Nephron (organoid): ENCODE measurements around the gene FIBCD1.

Source experiments
- H3K27ac Mint-ChIP-seq, 3 experiments: 2 replicates each; pipeline ENCODE4 v1.8.0; 2020; ENCODE audit warnings: mixed read lengths in 3 of 3, mild to moderate bottlenecking in 2 of 3, moderate library complexity in 1 of 3
- H3K27me3 Mint-ChIP-seq: 2 replicates; pipeline ENCODE4 v1.8.0; 2021; ENCODE audit warnings: low read depth, mild to moderate bottlenecking, moderate library complexity, mixed read lengths
- H3K36me3 Mint-ChIP-seq: 2 replicates; pipeline ENCODE4 v1.8.0; 2020; ENCODE audit warnings: low read depth, mixed read lengths
- H3K4me1 Mint-ChIP-seq: 2 replicates; pipeline ENCODE4 v1.8.0; 2020; ENCODE audit warnings: mixed read lengths
- H3K4me3 Mint-ChIP-seq, 3 experiments: 2 replicates each; pipeline ENCODE4 v1.8.0; 2020; ENCODE audit warnings: mild to moderate bottlenecking in 3 of 3, mixed read lengths in 3 of 3, moderate library complexity in 2 of 3
- H3K9me3 Mint-ChIP-seq: 2 replicates; pipeline ENCODE4 v1.8.0; 2020; ENCODE audit warnings: mixed read lengths
- CTCF ChIP-seq, 3 experiments: fragments of 200-600 bp; sonication (generic); IDR thresholded peaks; one replicate each; pipeline ENCODE4 v1.5.0; 2021; ENCODE audit warnings: antibody characterized with exemption in 3 of 3; ENCODE audit not compliant: unreplicated experiment in 3 of 3

Gene FIBCD1

GRCh38 chr9:130938652-130939404 is at the start of gene FIBCD1:
Gene FIBCD1 (minus strand): TSS chr9:130939247. CDS start chr9:130938607, 640 bp downstream.
- TF ChIP-seq CTCF (IDR thresholded peaks at IDR 0.05; ENCODE audit: unreplicated experiment in 3 of 3), result peak in 2 of 3 experiments; percentile 16 to 24
- Mint-ChIP-seq H3K36me3 (no peaks in the 10 kb centered on the region), H3K27ac (no peak within 1 kb of the TSS), H3K4me1 (peaks cover 16% of the 10 kb centered on the region), H3K4me3 (peak within 1 kb of the TSS; percentile 77 to 89 (median 89)), H3K9me3 (no peaks in the 10 kb centered on the region), H3K27me3 (peaks cover 90% of the 10 kb centered on the region)

GRCh38 chr9:130988400-130988747 is 49.3 kb upstream of the FIBCD1 start:
- Mint-ChIP-seq H3K36me3 (no peaks in the 10 kb centered on the region), H3K4me3 (no peak overlapping the region), H3K4me1 (peaks cover 34% of the 10 kb centered on the region), H3K9me3 (no peaks in the 10 kb centered on the region), H3K27ac (no peak overlapping the region), H3K27me3 (peaks cover 85% of the 10 kb centered on the region)
- TF ChIP-seq CTCF (IDR thresholded peaks at IDR 0.05; ENCODE audit: unreplicated experiment in 3 of 3), result no peak

- H3K4me3 Mint-ChIP-seq, result no peak overlapping the region
- peaks cover 87% of the 10 kb centered on the region for H3K27me3 Mint-ChIP-seq
- no peak overlapping the region for H3K27ac Mint-ChIP-seq
- no peaks in the 10 kb centered on the region for H3K9me3 Mint-ChIP-seq
- peaks cover 34% of the 10 kb centered on the region for H3K4me1 Mint-ChIP-seq
- no peaks in the 10 kb centered on the region for H3K36me3 Mint-ChIP-seq
- TF ChIP-seq CTCF (IDR thresholded peaks at IDR 0.05; ENCODE audit: unreplicated experiment in 3 of 3), result no peak
These were observed 48.8 kb upstream of the FIBCD1 start for GRCh38 chr9:130987738-130988399.

GRCh38 chr9:130987054-130987453 is 48.0 kb upstream of the FIBCD1 start:
- TF ChIP-seq CTCF (IDR thresholded peaks at IDR 0.05; ENCODE audit: unreplicated experiment in 3 of 3), result no peak
- no peak overlapping the region for H3K4me3 Mint-ChIP-seq
- peaks cover 88% of the 10 kb centered on the region for H3K27me3 Mint-ChIP-seq

GRCh38 chr9:130986356-130986965 is 47.4 kb upstream of the FIBCD1 start:
- Mint-ChIP-seq H3K4me1 (peaks cover 25% of the 10 kb centered on the region), H3K27ac (no peak overlapping the region), H3K27me3 (peaks cover 87% of the 10 kb centered on the region), H3K36me3 (no peaks in the 10 kb centered on the region), H3K4me3 (no peak overlapping the region), H3K9me3 (no peaks in the 10 kb centered on the region)
- TF ChIP-seq CTCF (IDR thresholded peaks at IDR 0.05; ENCODE audit: unreplicated experiment in 3 of 3), result no peak

More at GRCh38 chr9:130987054-130987453, 48.0 kb upstream of the FIBCD1 start:
- no peaks in the 10 kb centered on the region for H3K9me3 Mint-ChIP-seq
- H3K27ac Mint-ChIP-seq, result no peak overlapping the region
- peaks cover 30% of the 10 kb centered on the region for H3K4me1 Mint-ChIP-seq
- no peaks in the 10 kb centered on the region for H3K36me3 Mint-ChIP-seq
